Erythroblast (primary cell): ENCODE results near the gene TBC1D25.

ENCODE experiments used
- DNase-seq, 2 experiments: peaks; one replicate each; lab custom pipeline; 2025; lab: John Stamatoyannopoulos, UW
- GATA1 ChIP-seq: IDR thresholded peaks from 2 replicates; pipeline ENCODE4 v1.6.1; 2011; ENCODE audit warnings: low read depth, mild to moderate bottlenecking, control low read depth, low read length, moderate library complexity
- POLR2A ChIP-seq: IDR thresholded peaks from 2 replicates; pipeline ENCODE4 v1.6.1; 2011; ENCODE audit warnings: mild to moderate bottlenecking, low read length

Gene TBC1D25

GRCh38 chrX:48539345-48540027, at the start of gene TBC1D25:
TSS of gene TBC1D25 (plus strand) at chrX:48539714. CDS start at chrX:48539798, 84 bp downstream.
- DNase-seq: peak; percentile 98
- TF ChIP-seq GATA1 (no peak), POLR2A (no peak)

GRCh38 chrX:48489892-48490291, 49.6 kb upstream of the TBC1D25 start:
- TF ChIP-seq GATA1 (no peak), POLR2A (no peak)
- DNase-seq: no peak

GRCh38 chrX:48490661-48491060, 48.9 kb upstream of the TBC1D25 start:
- TF ChIP-seq POLR2A: no peak
- no peak for TF ChIP-seq GATA1

GRCh38 chrX:48491809-48492208, 47.7 kb upstream of the TBC1D25 start:
- DNase-seq: no peak
- TF ChIP-seq POLR2A: no peak
- no peak for TF ChIP-seq GATA1

More at GRCh38 chrX:48490661-48491060, 48.9 kb upstream of the TBC1D25 start:
- no peak for DNase-seq

- TF ChIP-seq POLR2A (no peak), GATA1 (no peak)
These were observed 47.1 kb upstream of the TBC1D25 start for GRCh38 chrX:48492293-48492910.

GRCh38 chrX:48493890-48494364, 45.6 kb upstream of the TBC1D25 start:
- TF ChIP-seq POLR2A (no peak), GATA1 (no peak)
- peak; percentile 34 to 43 for DNase-seq

More at GRCh38 chrX:48492293-48492910, 47.1 kb upstream of the TBC1D25 start:
- no peak for DNase-seq

GRCh38 chrX:48496660-48497059, 42.9 kb upstream of the TBC1D25 start:
- no peak for DNase-seq
- TF ChIP-seq GATA1 (no peak), POLR2A (no peak)

GRCh38 chrX:48497871-48498270, 41.6 kb upstream of the TBC1D25 start:
- DNase-seq: no peak
- TF ChIP-seq POLR2A: no peak
- TF ChIP-seq GATA1: no peak

GRCh38 chrX:48498374-48498809, 41.1 kb upstream of the TBC1D25 start:
- DNase-seq: peak in 1 of 2 experiments; percentile 2
- TF ChIP-seq GATA1 (no peak), POLR2A (no peak)

GRCh38 chrX:48504261-48504660, 35.3 kb upstream of the TBC1D25 start:
- DNase-seq: no peak
- no peak for TF ChIP-seq GATA1
- no peak for TF ChIP-seq POLR2A

GRCh38 chrX:48505481-48505880, 34.0 kb upstream of the TBC1D25 start:
- no peak for DNase-seq
- no peak for TF ChIP-seq GATA1
- TF ChIP-seq POLR2A: no peak

GRCh38 chrX:48507246-48507645, 32.3 kb upstream of the TBC1D25 start:
- TF ChIP-seq GATA1: no peak
- no peak for TF ChIP-seq POLR2A
- no peak for DNase-seq

GRCh38 chrX:48508400-48509244, 30.9 kb upstream of the TBC1D25 start, which contains the start of gene PORCN:
TSS of gene PORCN (plus strand) at chrX:48508992. CDS start at chrX:48509821, 829 bp downstream.
- peak; percentile 68 to 75 for DNase-seq
- TF ChIP-seq POLR2A: peak; percentile 45
- no peak for TF ChIP-seq GATA1
